Endothelial cell of umbilical vein (primary cell): Measurements from ENCODE around the gene SEMA5A. TPM values are rescaled to one million over a fixed set of nuclear protein-coding genes. Genes with fewer than 3 reads are reported as not detected.

Experiments
- BruUV-seq: library from RNA; stranded (reverse); fragments of 400-500 nt; replicated peaks from 2 replicates; lab custom pipeline; 2021; lab: Mats Ljungman, UMichigan
- CTCF ChIA-PET: fragments of 300-600, 350-600 bp; sonication (Branson Sonifier 250); formaldehyde crosslinking; loops from one replicate; lab custom pipeline; 2021; ENCODE audit warnings: antibody characterized with exemption, inconsistent platforms; lab: Charles Lee
- POLR2A ChIA-PET: fragments of 300-600, 350-600 bp; sonication (Branson Sonifier 250); formaldehyde crosslinking; loops from one replicate; lab custom pipeline; 2021; ENCODE audit warnings: antibody characterized with exemption, inconsistent platforms; lab: Charles Lee
- DNase-seq: peaks from one replicate; pipeline ENCODE4 v3.0.0-alpha.2; 2011; ENCODE audit warnings: low read depth, low spot score
- FAIRE-seq: peaks from 2 replicates; lab custom pipeline; 2011; peaks lifted over from hg19 to GRCh38; lab: Jason Lieb, UNC
- H2AFZ ChIP-seq: 2 replicates; pipeline ENCODE4 v1.6.0; 2012; ENCODE audit warnings: low read depth, low read length, control low read depth, inconsistent platforms
- H3K27ac ChIP-seq: 2 replicates; pipeline ENCODE4 v1.5.1; 2011; ENCODE audit warnings: low read depth, mild to moderate bottlenecking, control low read depth, low read length, moderate library complexity; ENCODE audit not compliant: insufficient read depth
- H3K27me3 ChIP-seq, 2 experiments: 2 replicates each; pipeline versions ENCODE4 v1.6.0 to v1.6.1; 2011; ENCODE audit warnings: low read length in 2 of 2, mixed read lengths in 1 of 2; ENCODE audit not compliant: control insufficient read depth in 2 of 2, insufficient read depth in 2 of 2
- H3K36me3 ChIP-seq, 2 experiments: 2 replicates in 1 of 2; 3 replicates in 1 of 2; pipeline ENCODE4 v1.5.1; 2011; ENCODE audit warnings: low read length in 2 of 2, mild to moderate bottlenecking in 1 of 2, moderate library complexity in 1 of 2; ENCODE audit not compliant: control insufficient read depth in 2 of 2, insufficient read depth in 2 of 2; ENCODE audit errors: extremely low read depth in 1 of 2
- H3K4me1 ChIP-seq: 3 replicates; pipeline ENCODE4 v1.5.1; 2011; ENCODE audit warnings: mild to moderate bottlenecking, low read length; ENCODE audit not compliant: control insufficient read depth, insufficient read depth; ENCODE audit errors: extremely low read depth
- H3K4me2 ChIP-seq: 2 replicates; pipeline ENCODE4 v1.6.1; 2011; ENCODE audit warnings: low read length, control low read depth, mixed read lengths; ENCODE audit not compliant: insufficient read depth
- H3K4me3 ChIP-seq, 3 experiments: fragments of 200-600 bp in 1 of 3; sonication (generic), shearing (Covaris generic) in 1 of 3; replicated peaks in 1 of 3; 2 replicates each; pipeline ENCODE4 v1.5.1; 2011 to 2016; ENCODE audit warnings: control low read depth in 3 of 3, low read length in 3 of 3, mild to moderate bottlenecking in 2 of 3, inconsistent platforms in 1 of 3, low read depth in 1 of 3, moderate library complexity in 1 of 3; ENCODE audit not compliant: insufficient read depth in 1 of 3
- H3K79me2 ChIP-seq: 2 replicates; pipeline ENCODE4 v1.6.0; 2012; ENCODE audit warnings: low read length, inconsistent platforms; ENCODE audit not compliant: control insufficient read depth, insufficient read depth
- H3K9ac ChIP-seq: replicated peaks from 2 replicates; pipeline ENCODE3; 2011; ENCODE audit warnings: low read length, control low read depth; ENCODE audit not compliant: insufficient read depth; ENCODE audit errors: extremely low read depth
- H3K9me1 ChIP-seq: replicated peaks from 3 replicates; pipeline ENCODE4 v1.6.0; 2011; ENCODE audit warnings: mild to moderate bottlenecking, low read length; ENCODE audit not compliant: control insufficient read depth, insufficient read depth; ENCODE audit errors: extremely low read depth
- H3K9me3 ChIP-seq: replicated peaks from 2 replicates; pipeline ENCODE4 v1.5.1; 2012; ENCODE audit warnings: low read length, inconsistent platforms; ENCODE audit not compliant: control insufficient read depth, insufficient read depth
- H4K20me1 ChIP-seq: replicated peaks from 2 replicates; pipeline ENCODE3; 2011; ENCODE audit warnings: mild to moderate bottlenecking, low read length; ENCODE audit not compliant: control insufficient read depth, insufficient read depth; ENCODE audit errors: extremely low read depth
- EZH2 ChIP-seq: IDR thresholded peaks from 2 replicates; pipeline ENCODE4 v1.6.1; 2012; ENCODE audit warnings: borderline replicate concordance, low read depth, mild to moderate bottlenecking, moderate library complexity, low read length, inconsistent platforms; ENCODE audit not compliant: severe bottlenecking
- FOS ChIP-seq: IDR thresholded peaks from 2 replicates; pipeline ENCODE4 v1.6.1; 2011; ENCODE audit warnings: mild to moderate bottlenecking, low read length, moderate library complexity, borderline replicate concordance; ENCODE audit not compliant: insufficient read depth
- GATA2 ChIP-seq: IDR thresholded peaks from 2 replicates; pipeline ENCODE4 v1.7.0; 2011; ENCODE audit warnings: low read depth, mild to moderate bottlenecking, moderate library complexity, mixed read lengths, low read length; ENCODE audit not compliant: insufficient read length, insufficient read depth
- JUN ChIP-seq: IDR thresholded peaks from 2 replicates; pipeline ENCODE4 v1.6.1; 2011; ENCODE audit warnings: borderline replicate concordance, low read depth; ENCODE audit not compliant: insufficient read length, insufficient read depth
- MYC ChIP-seq: IDR thresholded peaks from one replicate; pipeline ENCODE4 v1.6.1; 2011; ENCODE audit warnings: mild to moderate bottlenecking, low read depth, low read length
- POLR2A ChIP-seq: IDR thresholded peaks from 2 replicates; pipeline ENCODE4 v1.6.1; 2012; ENCODE audit warnings: low read depth, mild to moderate bottlenecking, control low read depth, low read length
- POLR2AphosphoS5 ChIP-seq: IDR thresholded peaks from 2 replicates; pipeline ENCODE4 v1.6.1; 2012; ENCODE audit warnings: low read depth, mild to moderate bottlenecking, control low read depth, low read length, moderate library complexity; ENCODE audit not compliant: insufficient read depth
- dilution Hi-C: fragments of 300-500 bp; cut with MboI; formaldehyde crosslinking; loops from one replicate; pipeline ENCODE4 v1.15.0; 2019; ENCODE audit warnings: low sequenced_read_pairs; ENCODE audit not compliant: extremely low pct_ligation_motif_present
- intact Hi-C: fragments of 100-400 bp; cut with micrococcal nuclease; formaldehyde crosslinking; loops from one replicate; pipeline ENCODE4 v1.10.0; 2022
- polyA plus RNA-seq, 4 experiments: library from polyadenylated mRNA; depleted of rRNA in 3 of 4; stranded (reverse) in 3 of 4; unstranded in 1 of 4; fragments of >200 nt; gene quantifications; 2 replicates each; pipeline versions ENCODE4 v1.2.1 to v1.2.3, GENCODE V29; 2011 to 2012; ENCODE audit warnings: missing spikeins in 1 of 4
- total RNA-seq: library from RNA; stranded (reverse); gene quantifications from 2 replicates; pipeline ENCODE4 v1.2.3, GENCODE V29; 2021
- TF ChIP-seq, protein P1 (sequence below): IDR thresholded peaks from 2 replicates; pipeline ENCODE4 v1.6.1; 2011; ENCODE audit not compliant: insufficient read depth, insufficient read length
- TF ChIP-seq, protein P2 (sequence below), 2 donors: IDR thresholded peaks; 1 replicate in 1 of 2; 2 replicates in 1 of 2; pipeline ENCODE4 v1.5.1; 2011; ENCODE audit warnings: low read length in 2 of 2, mild to moderate bottlenecking in 2 of 2, moderate library complexity in 2 of 2, control low read depth in 1 of 2, inconsistent platforms in 1 of 2, low read depth in 1 of 2; ENCODE audit not compliant: insufficient read depth in 1 of 2; ENCODE audit errors: extremely low read depth in 1 of 2

Gene SEMA5A
- total and polyA plus RNA-seq, 2 donors (not counting 3 experiments of a cell fraction or from before 2014, with no cell fraction given): 0.04 to 0.06 TPM

DNA sequence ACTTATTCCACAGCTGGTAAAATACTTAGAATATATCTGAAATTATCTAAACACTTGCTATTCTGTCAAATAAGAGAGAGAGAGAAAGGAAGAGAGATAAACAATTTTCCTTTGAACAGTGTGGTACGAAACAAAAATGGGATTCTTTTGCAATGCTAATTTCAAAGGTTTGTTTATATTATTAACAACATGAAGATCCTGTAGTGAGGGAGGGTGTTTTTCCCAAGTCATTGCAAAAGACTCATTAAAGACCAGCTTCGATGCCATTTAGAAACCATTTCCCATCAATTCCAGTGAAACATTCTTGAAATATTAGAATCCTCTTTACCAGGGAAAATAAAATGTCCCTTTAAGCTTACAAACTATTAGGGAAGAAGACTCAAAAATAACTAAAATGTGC, 505.4 kb downstream of the SEMA5A start:
- no peak overlapping the region for H3K4me3 ChIP-seq
- no peaks in the 10 kb centered on the region for H3K4me1 ChIP-seq
- H3K36me3 ChIP-seq: no peaks in the 10 kb centered on the region
- H4K20me1 ChIP-seq: no peaks in the 10 kb centered on the region
- no peak for DNase-seq
- H3K9me3 ChIP-seq: no peaks in the 10 kb centered on the region
- TF ChIP-seq, protein P1, sequence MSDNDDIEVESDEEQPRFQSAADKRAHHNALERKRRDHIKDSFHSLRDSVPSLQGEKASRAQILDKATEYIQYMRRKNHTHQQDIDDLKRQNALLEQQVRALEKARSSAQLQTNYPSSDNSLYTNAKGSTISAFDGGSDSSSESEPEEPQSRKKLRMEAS: no peak
- no peak for TF ChIP-seq JUN
- TF ChIP-seq EZH2: no peak
- TF ChIP-seq MYC: no peak
- TF ChIP-seq FOS: no peak
- TF ChIP-seq, protein P2, sequence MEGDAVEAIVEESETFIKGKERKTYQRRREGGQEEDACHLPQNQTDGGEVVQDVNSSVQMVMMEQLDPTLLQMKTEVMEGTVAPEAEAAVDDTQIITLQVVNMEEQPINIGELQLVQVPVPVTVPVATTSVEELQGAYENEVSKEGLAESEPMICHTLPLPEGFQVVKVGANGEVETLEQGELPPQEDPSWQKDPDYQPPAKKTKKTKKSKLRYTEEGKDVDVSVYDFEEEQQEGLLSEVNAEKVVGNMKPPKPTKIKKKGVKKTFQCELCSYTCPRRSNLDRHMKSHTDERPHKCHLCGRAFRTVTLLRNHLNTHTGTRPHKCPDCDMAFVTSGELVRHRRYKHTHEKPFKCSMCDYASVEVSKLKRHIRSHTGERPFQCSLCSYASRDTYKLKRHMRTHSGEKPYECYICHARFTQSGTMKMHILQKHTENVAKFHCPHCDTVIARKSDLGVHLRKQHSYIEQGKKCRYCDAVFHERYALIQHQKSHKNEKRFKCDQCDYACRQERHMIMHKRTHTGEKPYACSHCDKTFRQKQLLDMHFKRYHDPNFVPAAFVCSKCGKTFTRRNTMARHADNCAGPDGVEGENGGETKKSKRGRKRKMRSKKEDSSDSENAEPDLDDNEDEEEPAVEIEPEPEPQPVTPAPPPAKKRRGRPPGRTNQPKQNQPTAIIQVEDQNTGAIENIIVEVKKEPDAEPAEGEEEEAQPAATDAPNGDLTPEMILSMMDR (IDR thresholded peaks at IDR 0.05; ENCODE audit: extremely low read depth in 1 of 2, insufficient read depth in 1 of 2, low read depth in 1 of 2, low read length in 2 of 2): no peak
- no peak for TF ChIP-seq GATA2
- TF ChIP-seq POLR2AphosphoS5: no peak
- TF ChIP-seq POLR2A: no peak
- no TSS peak for BruUV-seq
- intact Hi-C loops (no loop called here), dilution Hi-C loops (no loop called here)
- FAIRE-seq: no peak
- H2AFZ ChIP-seq: no peak overlapping the region
- H3K79me2 ChIP-seq: no peaks in the 10 kb centered on the region
- no peaks in the 10 kb centered on the region for H3K27me3 ChIP-seq
- no peaks in the 10 kb centered on the region for H3K9me1 ChIP-seq
- no peak overlapping the region for H3K27ac ChIP-seq
- H3K9ac ChIP-seq: no peak overlapping the region
- POLR2A ChIA-PET: no interaction called here
- no peak overlapping the region for H3K4me2 ChIP-seq
- CTCF ChIA-PET: no interaction called here
